Measurements from ENCODE around the gene CDH5. TPM values are rescaled to one million over a fixed set of nuclear protein-coding genes. Genes with fewer than 3 reads are reported as not detected.

The CDH5 gene
- polyA plus RNA-seq, 1 of the 3 experiments (the other 2 are of a cell fraction): not detected

DNA sequence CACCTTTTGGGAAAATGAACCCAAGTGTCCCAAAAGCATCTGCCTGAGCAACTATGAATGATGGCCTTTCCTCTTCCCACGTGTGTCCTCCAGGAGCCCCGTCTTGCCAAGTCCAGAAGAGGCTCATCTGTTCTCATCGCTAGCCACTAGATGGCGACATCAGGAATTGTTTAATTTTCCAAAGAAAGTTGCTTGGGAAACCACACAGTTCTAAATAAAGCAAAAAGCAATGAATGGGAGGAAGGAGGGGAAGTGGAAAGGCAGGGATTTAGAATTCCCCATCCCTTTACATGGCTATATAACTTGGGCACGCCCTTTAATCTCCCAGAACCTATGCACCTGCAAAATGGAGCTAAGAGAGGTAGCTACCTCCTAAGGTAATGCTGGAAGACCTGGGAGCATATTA, 9.0 kb upstream of the CDH5 start (continued):
- TF ChIP-seq TAF1 (IDR thresholded peaks at IDR 0.05; ENCODE audit: borderline replicate concordance, low read depth, low read length) (no peak), TEAD4 (IDR thresholded peaks at IDR 0.05; ENCODE audit: borderline replicate concordance, insufficient read depth) (no peak), POLR2AphosphoS5 (IDR thresholded peaks at IDR 0.05; ENCODE audit: low read depth, low read length) (no peak), GATA2 (CRISPR knock-in tag; IDR thresholded peaks at IDR 0.05) (no peak), SMC3 (IDR thresholded peaks at IDR 0.05; ENCODE audit: low read depth, low read length) (peak; percentile 39; the same call in 1 of the 2 replicates)
- TF ChIP-seq, protein P1, sequence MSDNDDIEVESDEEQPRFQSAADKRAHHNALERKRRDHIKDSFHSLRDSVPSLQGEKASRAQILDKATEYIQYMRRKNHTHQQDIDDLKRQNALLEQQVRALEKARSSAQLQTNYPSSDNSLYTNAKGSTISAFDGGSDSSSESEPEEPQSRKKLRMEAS (IDR thresholded peaks at IDR 0.05; ENCODE audit: low read depth): no peak
- TF ChIP-seq, protein P2, sequence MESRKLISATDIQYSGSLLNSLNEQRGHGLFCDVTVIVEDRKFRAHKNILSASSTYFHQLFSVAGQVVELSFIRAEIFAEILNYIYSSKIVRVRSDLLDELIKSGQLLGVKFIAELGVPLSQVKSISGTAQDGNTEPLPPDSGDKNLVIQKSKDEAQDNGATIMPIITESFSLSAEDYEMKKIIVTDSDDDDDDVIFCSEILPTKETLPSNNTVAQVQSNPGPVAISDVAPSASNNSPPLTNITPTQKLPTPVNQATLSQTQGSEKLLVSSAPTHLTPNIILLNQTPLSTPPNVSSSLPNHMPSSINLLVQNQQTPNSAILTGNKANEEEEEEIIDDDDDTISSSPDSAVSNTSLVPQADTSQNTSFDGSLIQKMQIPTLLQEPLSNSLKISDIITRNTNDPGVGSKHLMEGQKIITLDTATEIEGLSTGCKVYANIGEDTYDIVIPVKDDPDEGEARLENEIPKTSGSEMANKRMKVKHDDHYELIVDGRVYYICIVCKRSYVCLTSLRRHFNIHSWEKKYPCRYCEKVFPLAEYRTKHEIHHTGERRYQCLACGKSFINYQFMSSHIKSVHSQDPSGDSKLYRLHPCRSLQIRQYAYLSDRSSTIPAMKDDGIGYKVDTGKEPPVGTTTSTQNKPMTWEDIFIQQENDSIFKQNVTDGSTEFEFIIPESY (IDR thresholded peaks at IDR 0.05; ENCODE audit: borderline replicate concordance, low read depth): no peak

DNA sequence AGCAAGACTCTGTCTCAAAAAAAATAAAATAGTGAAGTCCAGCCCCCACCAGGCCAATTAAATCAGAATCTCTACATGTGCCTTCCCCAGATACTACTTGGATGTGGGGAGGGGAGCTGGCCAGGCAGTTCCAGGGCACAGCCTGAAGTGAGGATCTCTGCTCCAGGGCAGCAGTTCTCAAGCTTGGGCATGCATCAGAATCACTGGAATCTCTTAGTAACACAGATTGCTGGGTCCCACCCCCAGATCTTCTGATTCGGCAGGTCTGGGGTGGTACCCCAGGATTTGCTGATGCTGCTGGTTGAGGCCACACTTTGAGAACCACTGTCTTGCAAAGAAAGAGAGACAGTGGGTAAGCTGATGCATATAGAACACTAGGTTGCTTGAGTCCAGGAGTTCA, 8.3 kb upstream of the CDH5 start:
- H3K36me3 ChIP-seq (replicated peaks in 1 of 2; ENCODE audit: control insufficient read depth in 1 of 2, insufficient read depth in 2 of 2, low read length in 1 of 2): no peaks in the 10 kb centered on the region
- CTCF ChIA-PET: interaction anchor here (0.6 to 9.2 kb wide), 22 partner anchors 10 to 1063 kb away, joined by 3 to 143 read pairs (median 6); partner anchors contain the start of gene CDH5
- POLR2A ChIA-PET: no interaction called here
- H3K27me3 ChIP-seq (ENCODE audit: insufficient read depth): peaks cover 8% of the 10 kb centered on the region; the same call in 1 of the 2 replicates
- no peaks in the 10 kb centered on the region for H3F3A ChIP-seq (replicated peaks; ENCODE audit: insufficient read depth)
- H3K4me3 ChIP-seq (ENCODE audit: low read depth in 2 of 2, low read length in 1 of 2): no peak overlapping the region
- no peaks in the 10 kb centered on the region for H3K9me3 ChIP-seq
- peaks cover 0 to 9% of the 10 kb centered on the region in 2 experiments; a peak in 1 of 4 replicates for H3K4me1 ChIP-seq (ENCODE audit: control insufficient read depth in 1 of 2, insufficient read depth in 2 of 2, low read depth in 1 of 2, low read length in 1 of 2)
- H2AFZ ChIP-seq (ENCODE audit: low read depth): no peak overlapping the region
- H3K9me2 ChIP-seq: no peaks in the 10 kb centered on the region
- no peaks in the 10 kb centered on the region for H3K79me2 ChIP-seq (ENCODE audit: insufficient read depth)
- H3K9ac ChIP-seq: no peak overlapping the region
- H4K20me1 ChIP-seq (ENCODE audit: insufficient read depth): no peaks in the 10 kb centered on the region
- no peak for DNase-seq
- no peak overlapping the region for H3K4me2 ChIP-seq
- TF ChIP-seq SMC3 (IDR thresholded peaks at IDR 0.05; ENCODE audit: low read depth, low read length) (no peak), GATA2 (CRISPR knock-in tag; IDR thresholded peaks at IDR 0.05) (no peak), ELF1 (IDR thresholded peaks at IDR 0.05) (no peak)
- TF ChIP-seq, protein P3, sequence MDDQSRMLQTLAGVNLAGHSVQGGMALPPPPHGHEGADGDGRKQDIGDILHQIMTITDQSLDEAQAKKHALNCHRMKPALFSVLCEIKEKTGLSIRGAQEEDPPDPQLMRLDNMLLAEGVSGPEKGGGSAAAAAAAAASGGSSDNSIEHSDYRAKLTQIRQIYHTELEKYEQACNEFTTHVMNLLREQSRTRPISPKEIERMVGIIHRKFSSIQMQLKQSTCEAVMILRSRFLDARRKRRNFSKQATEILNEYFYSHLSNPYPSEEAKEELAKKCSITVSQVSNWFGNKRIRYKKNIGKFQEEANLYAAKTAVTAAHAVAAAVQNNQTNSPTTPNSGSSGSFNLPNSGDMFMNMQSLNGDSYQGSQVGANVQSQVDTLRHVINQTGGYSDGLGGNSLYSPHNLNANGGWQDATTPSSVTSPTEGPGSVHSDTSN (IDR thresholded peaks at IDR 0.05): no peak
- 75% methylated on average over 1 of the region's 1 CpG for WGBS (ENCODE audit: low lambda C conversion rate)
- H3K27ac ChIP-seq (ENCODE audit: low read depth in 2 of 2, low read length in 1 of 2): no peak overlapping the region

DNA sequence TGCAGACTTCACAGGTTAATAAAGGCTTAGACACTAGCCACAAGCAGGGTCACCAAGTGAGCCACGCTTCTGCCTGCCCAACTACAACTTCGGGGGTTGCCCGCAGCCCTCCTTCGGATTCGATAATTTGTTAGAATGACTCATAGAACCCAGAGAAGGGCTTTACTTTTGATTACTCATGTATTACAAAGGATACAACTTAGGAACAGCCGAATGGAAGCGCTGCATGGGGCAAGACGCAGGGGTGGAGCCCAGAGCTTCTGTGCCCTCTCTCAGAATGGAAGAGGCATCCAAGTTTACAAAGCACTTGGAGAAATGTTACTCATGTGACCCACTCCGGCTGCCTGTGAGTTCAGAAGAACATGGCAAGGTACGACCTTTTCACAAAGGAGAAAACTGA, 7.5 kb upstream of the CDH5 start:
- H3K4me3 ChIP-seq (ENCODE audit: low read depth in 2 of 2, low read length in 1 of 2): no peak overlapping the region
- POLR2A ChIA-PET: no interaction called here
- TF ChIP-seq NRF1 (IDR thresholded peaks at IDR 0.05; ENCODE audit: low read depth, low read length) (no peak), POLR2AphosphoS5 (IDR thresholded peaks at IDR 0.05; ENCODE audit: low read depth, low read length) (no peak), NFIC (IDR thresholded peaks at IDR 0.05; ENCODE audit: borderline replicate concordance) (no peak), EP300 (IDR thresholded peaks at IDR 0.05; ENCODE audit: borderline replicate concordance in 1 of 2, low read depth in 1 of 2, low read length in 1 of 2) (no peak), FOSL2 (IDR thresholded peaks at IDR 0.05; ENCODE audit: borderline replicate concordance, low read depth) (no peak), TAF1 (IDR thresholded peaks at IDR 0.05; ENCODE audit: borderline replicate concordance, low read depth, low read length) (no peak), FOXJ3 (CRISPR knock-in tag; IDR thresholded peaks at IDR 0.05) (no peak), EZH2phosphoT487 (IDR thresholded peaks at IDR 0.05; ENCODE audit: borderline replicate concordance, low read depth) (no peak), TCF12 (IDR thresholded peaks at IDR 0.05) (no peak), YY1 (IDR thresholded peaks at IDR 0.05; ENCODE audit: low read depth) (no peak), MEF2A (IDR thresholded peaks at IDR 0.05; ENCODE audit: borderline replicate concordance, low read depth) (no peak), GABPA (IDR thresholded peaks at IDR 0.05; ENCODE audit: low read depth) (no peak)
- TF ChIP-seq, protein P4, sequence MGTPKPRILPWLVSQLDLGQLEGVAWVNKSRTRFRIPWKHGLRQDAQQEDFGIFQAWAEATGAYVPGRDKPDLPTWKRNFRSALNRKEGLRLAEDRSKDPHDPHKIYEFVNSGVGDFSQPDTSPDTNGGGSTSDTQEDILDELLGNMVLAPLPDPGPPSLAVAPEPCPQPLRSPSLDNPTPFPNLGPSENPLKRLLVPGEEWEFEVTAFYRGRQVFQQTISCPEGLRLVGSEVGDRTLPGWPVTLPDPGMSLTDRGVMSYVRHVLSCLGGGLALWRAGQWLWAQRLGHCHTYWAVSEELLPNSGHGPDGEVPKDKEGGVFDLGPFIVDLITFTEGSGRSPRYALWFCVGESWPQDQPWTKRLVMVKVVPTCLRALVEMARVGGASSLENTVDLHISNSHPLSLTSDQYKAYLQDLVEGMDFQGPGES (IDR thresholded peaks at IDR 0.05; ENCODE audit: low read depth, low read length): no peak
- TF ChIP-seq, protein P3 (IDR thresholded peaks at IDR 0.05): no peak

More for the DNA sequence above, 7.5 kb upstream of the CDH5 start:
- Histone ChIP-seq H3K27ac (ENCODE audit: low read depth in 2 of 2, low read length in 1 of 2) (no peak overlapping the region), H3K9ac (no peak overlapping the region), H3F3A (replicated peaks; ENCODE audit: insufficient read depth) (no peaks in the 10 kb centered on the region), H3K9me3 (no peaks in the 10 kb centered on the region), H3K4me2 (no peak overlapping the region), H3K9me2 (no peaks in the 10 kb centered on the region), H3K36me3 (replicated peaks in 1 of 2; ENCODE audit: control insufficient read depth in 1 of 2, insufficient read depth in 2 of 2, low read length in 1 of 2) (no peaks in the 10 kb centered on the region), H4K20me1 (ENCODE audit: insufficient read depth) (no peaks in the 10 kb centered on the region), H3K79me2 (ENCODE audit: insufficient read depth) (no peaks in the 10 kb centered on the region), H3K4me1 (ENCODE audit: control insufficient read depth in 1 of 2, insufficient read depth in 2 of 2, low read depth in 1 of 2, low read length in 1 of 2) (peaks cover 0 to 9% of the 10 kb centered on the region in 2 experiments; a peak in 1 of 4 replicates), H3K27me3 (ENCODE audit: insufficient read depth) (peaks cover under 1% of the 10 kb centered on the region; the same call in 1 of the 2 replicates), H2AFZ (ENCODE audit: low read depth) (peak overlapping the region; percentile 27; the same call in 1 of the 2 replicates)
- 45% methylated on average over 10 of the region's 10 CpGs for WGBS (ENCODE audit: low lambda C conversion rate)
- CTCF ChIA-PET: interaction anchor here (2.2 to 9.2 kb wide), 5 partner anchors 11 to 33 kb away, joined by 9 to 143 read pairs (median 19); partner anchors contain the start of gene CDH5
- DNase-seq: no peak
